Measurements from ENCODE around the gene RHCG.
A peak's percentile ranks its signal among the peaks of the same experiment; 100 is the strongest.

RHCG gene

GRCh38 chr15:89445518-89445917 is 50.9 kb downstream of the RHCG start:
- ChIA-PET CTCF (interaction anchor here (0.6 to 4.4 kb wide), 4 partner anchors 17 to 86 kb away, joined by 3 to 31 read pairs (median 4); no protein-coding TSS in a partner anchor), POLR2A (no interaction called here)
- DNase-seq (ENCODE audit: extremely low spot score): no peak
- no peak for TF ChIP-seq PKNOX1 (IDR thresholded peaks at IDR 0.05)

GRCh38 chr15:89444241-89445225 is 51.9 kb downstream of the RHCG start:
- DNase-seq (ENCODE audit: extremely low spot score): no peak
- CTCF ChIA-PET: interaction anchor here (0.6 to 5.0 kb wide), 8 partner anchors 16 to 86 kb away, joined by 3 to 54 read pairs (median 6); no protein-coding TSS in a partner anchor
- POLR2A ChIA-PET: no interaction called here
- TF ChIP-seq SP1 (IDR thresholded peaks at IDR 0.05) (no peak), ZNF384 (IDR thresholded peaks at IDR 0.05) (no peak), CTBP1 (IDR thresholded peaks at IDR 0.05; ENCODE audit: borderline replicate concordance) (no peak), LEF1 (IDR thresholded peaks at IDR 0.05; ENCODE audit: borderline replicate concordance) (no peak), HDGF (IDR thresholded peaks at IDR 0.05; ENCODE audit: borderline replicate concordance) (no peak), PKNOX1 (IDR thresholded peaks at IDR 0.05) (no peak), NFRKB (IDR thresholded peaks at IDR 0.05) (no peak), L3MBTL2 (conservative IDR thresholded peaks at IDR 0.05) (no peak), TARDBP (IDR thresholded peaks at IDR 0.05) (no peak)

- no peak for DNase-seq (ENCODE audit: extremely low spot score)
- POLR2A ChIA-PET: interaction anchor here (1.2 kb wide), 1 partner anchor 34 kb away, joined by 3 read pairs; no protein-coding TSS in a partner anchor
- TF ChIP-seq PKNOX1 (IDR thresholded peaks at IDR 0.05) (no peak), NFRKB (IDR thresholded peaks at IDR 0.05) (no peak)
- CTCF ChIA-PET: interaction anchor here (0.6 to 5.0 kb wide), 15 partner anchors 9 to 131 kb away, joined by 3 to 54 read pairs (median 4); partner anchors contain the start of gene TICRR
Observed at GRCh38 chr15:89443581-89443980, 52.8 kb downstream of the RHCG start.

GRCh38 chr15:89442671-89443307 is 53.6 kb downstream of the RHCG start:
- TF ChIP-seq PKNOX1 (IDR thresholded peaks at IDR 0.05): no peak
- no peak for TF ChIP-seq BHLHE40 (IDR thresholded peaks at IDR 0.05; ENCODE audit: borderline replicate concordance)
- TF ChIP-seq ELF4 (IDR thresholded peaks at IDR 0.05): no peak
- TF ChIP-seq ARNT (IDR thresholded peaks at IDR 0.05): no peak
- no peak for TF ChIP-seq LEF1 (IDR thresholded peaks at IDR 0.05; ENCODE audit: borderline replicate concordance)
- POLR2A ChIA-PET: interaction anchor here (1.2 kb wide), 1 partner anchor 35 kb away, joined by 3 read pairs; no protein-coding TSS in a partner anchor
- peak; percentile 86 for DNase-seq (ENCODE audit: extremely low spot score)
- CTCF ChIA-PET: interaction anchor here (0.6 to 5.0 kb wide), 28 partner anchors 9 to 349 kb away, joined by 3 to 54 read pairs (median 4); partner anchors contain the start of gene TICRR

GRCh38 chr15:89442155-89442554 is 54.2 kb downstream of the RHCG start:
- CTCF ChIA-PET: interaction anchor here (0.8 to 5.0 kb wide), 21 partner anchors 8 to 112 kb away, joined by 3 to 54 read pairs (median 4); no protein-coding TSS in a partner anchor
- POLR2A ChIA-PET: no interaction called here
- TF ChIP-seq SUZ12 (IDR thresholded peaks at IDR 0.05) (no peak), CTBP1 (IDR thresholded peaks at IDR 0.05; ENCODE audit: borderline replicate concordance) (no peak), FOXK2 (IDR thresholded peaks at IDR 0.05) (no peak), TARDBP (IDR thresholded peaks at IDR 0.05) (no peak)
- no peak for DNase-seq (ENCODE audit: extremely low spot score)

- ChIA-PET CTCF (interaction anchor here (1.4 to 5.0 kb wide), 4 partner anchors 11 to 52 kb away, joined by 4 to 54 read pairs (median 24); no protein-coding TSS in a partner anchor), POLR2A (no interaction called here)
- no peak for DNase-seq (ENCODE audit: extremely low spot score)
- no peak for TF ChIP-seq L3MBTL2 (conservative IDR thresholded peaks at IDR 0.05)
- no peak for TF ChIP-seq FOXM1 (IDR thresholded peaks at IDR 0.05; ENCODE audit: borderline replicate concordance)
- TF ChIP-seq FOXA1 (IDR thresholded peaks at IDR 0.05): no peak
- TF ChIP-seq ARNT (IDR thresholded peaks at IDR 0.05): no peak
- no peak for TF ChIP-seq BHLHE40 (IDR thresholded peaks at IDR 0.05; ENCODE audit: borderline replicate concordance)
- no peak for TF ChIP-seq LEF1 (IDR thresholded peaks at IDR 0.05; ENCODE audit: borderline replicate concordance)
- TF ChIP-seq CTBP1 (IDR thresholded peaks at IDR 0.05; ENCODE audit: borderline replicate concordance): no peak
- TF ChIP-seq ELF4 (IDR thresholded peaks at IDR 0.05): no peak
Observed at GRCh38 chr15:89441295-89441812, 55.0 kb downstream of the RHCG start.
